Activated B cell treated with CpG ODN at 0.5 μM for 24 hours (primary cell): ENCODE measurements around the gene STX18. TPM values are rescaled to one million over a fixed set of nuclear protein-coding genes. Genes with fewer than 3 reads are reported as not detected.

Source experiments
- ATAC-seq: fragments of 200-7000 bp; cut with Tn5 transposase; one replicate; pipeline ENCODE4 v1.10.0; 2021; ENCODE audit warnings: low read depth, mild to moderate bottlenecking, moderate library complexity
- CTCF ChIA-PET: fragments of 350-600 bp; sonication (Branson Sonifier 250); formaldehyde crosslinking; loops from one replicate; lab custom pipeline; 2021; ENCODE audit warnings: antibody characterized with exemption; lab: Charles Lee
- POLR2A ChIA-PET: fragments of 350-600 bp; sonication (Branson Sonifier 250); formaldehyde crosslinking; loops from one replicate; lab custom pipeline; 2021; ENCODE audit warnings: antibody characterized with exemption; lab: Charles Lee
- DNase-seq: peaks from one replicate; pipeline ENCODE4 v3.0.0; 2022
- H3K27ac Mint-ChIP-seq: one replicate; pipeline ENCODE4 v1.8.0; 2020; ENCODE audit warnings: mixed read lengths
- H3K27me3 Mint-ChIP-seq: one replicate; pipeline ENCODE4 v1.8.0; 2021; ENCODE audit warnings: mixed read lengths
- H3K36me3 Mint-ChIP-seq: one replicate; pipeline ENCODE4 v1.8.0; 2021; ENCODE audit warnings: low read depth, mixed read lengths
- H3K4me1 Mint-ChIP-seq: one replicate; pipeline ENCODE4 v1.8.0; 2021; ENCODE audit warnings: mixed read lengths
- H3K4me3 Mint-ChIP-seq: one replicate; pipeline ENCODE4 v1.8.0; 2020; ENCODE audit warnings: mild to moderate bottlenecking, mixed read lengths
- H3K9me3 Mint-ChIP-seq: one replicate; pipeline ENCODE4 v1.8.0; 2020; ENCODE audit warnings: mixed read lengths
- CTCF ChIP-seq: fragments of 200-600 bp; IDR thresholded peaks from one replicate; pipeline ENCODE4 v1.8.0; 2022; ENCODE audit warnings: antibody characterized with exemption, mild to moderate bottlenecking
- intact Hi-C: fragments of 100-400 bp; cut with micrococcal nuclease; formaldehyde crosslinking; loops from one replicate; pipeline ENCODE4 v1.15.1; 2024
- total RNA-seq: library from RNA; stranded (reverse); gene quantifications from 2 replicates; pipeline ENCODE4 v1.2.3, GENCODE V29; 2022

The STX18 gene
- total RNA-seq, 1 donor from 2014 or later: 27.1 TPM

DNA sequence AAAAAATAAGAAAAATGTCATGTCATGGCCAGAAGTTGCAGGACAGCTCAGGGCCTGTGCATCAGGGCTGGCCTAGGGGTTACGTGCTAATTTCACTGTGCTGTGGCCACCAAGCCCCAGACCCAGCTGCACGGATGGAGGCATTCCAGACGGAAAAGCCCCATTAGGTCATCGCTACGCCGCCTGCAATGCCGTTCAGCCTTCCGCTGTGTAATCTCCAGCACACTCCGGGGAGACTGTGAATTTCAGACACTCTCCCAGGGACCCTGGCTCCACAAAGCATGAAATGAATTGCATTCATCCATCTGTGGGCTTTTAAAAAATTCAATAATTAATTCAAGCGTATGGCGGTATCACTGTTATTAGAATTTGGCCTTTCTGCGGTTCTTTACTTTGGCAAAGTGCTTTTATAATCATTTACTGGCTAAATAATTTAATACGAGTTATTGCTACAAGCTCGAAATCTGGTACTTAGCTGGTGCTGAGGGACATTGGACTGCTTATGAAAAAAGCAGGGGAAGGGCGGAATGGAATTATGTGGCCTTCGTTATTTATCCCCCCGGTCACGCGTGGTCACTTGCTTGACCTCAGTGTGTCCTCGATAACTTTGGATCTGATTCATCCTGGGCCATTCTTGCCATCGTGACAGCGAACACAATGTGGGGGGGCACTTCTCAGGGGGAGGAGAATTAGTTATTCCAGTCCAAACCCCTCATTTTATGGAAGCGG is 164.0 kb downstream of the STX18 start:
- Mint-ChIP-seq H3K4me3 (no peak overlapping the region), H3K9me3 (peaks cover 4% of the 10 kb centered on the region), H3K36me3 (no peaks in the 10 kb centered on the region), H3K27me3 (peaks cover 18% of the 10 kb centered on the region), H3K4me1 (no peaks in the 10 kb centered on the region), H3K27ac (no peak overlapping the region)
- CTCF ChIA-PET: interaction anchor here (0.7 kb wide), 1 partner anchor 1417 kb away, joined by 7 read pairs; no protein-coding TSS in a partner anchor
- POLR2A ChIA-PET: no interaction called here
- intact Hi-C loops: no loop called here
- TF ChIP-seq CTCF: no peak
- no peak for ATAC-seq
- DNase-seq: no peak

- Mint-ChIP-seq H3K4me3 (no peak overlapping the region), H3K9me3 (peaks cover 4% of the 10 kb centered on the region), H3K27me3 (peaks cover 15% of the 10 kb centered on the region), H3K36me3 (no peaks in the 10 kb centered on the region), H3K27ac (no peak overlapping the region), H3K4me1 (no peaks in the 10 kb centered on the region)
- DNase-seq (no peak), ATAC-seq (no peak)
- POLR2A ChIA-PET: no interaction called here
- TF ChIP-seq CTCF: no peak
- intact Hi-C loops: no loop called here
- CTCF ChIA-PET: no interaction called here
Measured at GRCh38 chr4:4377191-4377590, 164.7 kb downstream of the STX18 start.

GRCh38 chr4:4376074-4376473 is 165.8 kb downstream of the STX18 start:
- no peaks in the 10 kb centered on the region for H3K36me3 Mint-ChIP-seq
- H3K27ac Mint-ChIP-seq: no peak overlapping the region
- no peak for ATAC-seq
- TF ChIP-seq CTCF: no peak
- ChIA-PET POLR2A (no interaction called here), CTCF (no interaction called here)
- no peak for DNase-seq
- no peaks in the 10 kb centered on the region for H3K4me1 Mint-ChIP-seq
- peaks cover 12% of the 10 kb centered on the region for H3K27me3 Mint-ChIP-seq
- intact Hi-C loops: no loop called here
- H3K9me3 Mint-ChIP-seq: peaks cover 4% of the 10 kb centered on the region
- no peak overlapping the region for H3K4me3 Mint-ChIP-seq

GRCh38 chr4:4374388-4375098 is 167.3 kb downstream of the STX18 start:
- DNase-seq (no peak), ATAC-seq (no peak)
- intact Hi-C loops: no loop called here
- Mint-ChIP-seq H3K27ac (no peak overlapping the region), H3K36me3 (no peaks in the 10 kb centered on the region), H3K27me3 (peaks cover 9% of the 10 kb centered on the region), H3K9me3 (peaks cover 4% of the 10 kb centered on the region), H3K4me1 (no peaks in the 10 kb centered on the region), H3K4me3 (no peak overlapping the region)
- ChIA-PET CTCF (no interaction called here), POLR2A (no interaction called here)
- TF ChIP-seq CTCF: no peak

Other genes with a start within 250 kb of the STX18 start
- gene NSG1, start 154.9 kb downstream of the STX18 start, total RNA-seq: not detected in 2 replicates